ENCODE results near the gene EMB. TPM values are rescaled to one million over a fixed set of nuclear protein-coding genes. Genes with fewer than 3 reads are reported as not detected.
A peak's percentile ranks its signal among the peaks of the same experiment; 100 is the strongest.
"Not testable (repeated sequence)": the region's sequence is repeated elsewhere in the genome, so short reads cannot be mapped to it uniquely, and the experiment has no call there.

The EMB gene
- 29.5 and 31.1 TPM in 2 replicates for total RNA-seq
- long read RNA-seq, full-length matches to known transcripts = 33 of 47 reads
- long read RNA-seq, partial matches to known transcripts = 8 of 47 reads
- long read RNA-seq, other reads (novel, unspliced or antisense) = 6 of 47 reads

DNA sequence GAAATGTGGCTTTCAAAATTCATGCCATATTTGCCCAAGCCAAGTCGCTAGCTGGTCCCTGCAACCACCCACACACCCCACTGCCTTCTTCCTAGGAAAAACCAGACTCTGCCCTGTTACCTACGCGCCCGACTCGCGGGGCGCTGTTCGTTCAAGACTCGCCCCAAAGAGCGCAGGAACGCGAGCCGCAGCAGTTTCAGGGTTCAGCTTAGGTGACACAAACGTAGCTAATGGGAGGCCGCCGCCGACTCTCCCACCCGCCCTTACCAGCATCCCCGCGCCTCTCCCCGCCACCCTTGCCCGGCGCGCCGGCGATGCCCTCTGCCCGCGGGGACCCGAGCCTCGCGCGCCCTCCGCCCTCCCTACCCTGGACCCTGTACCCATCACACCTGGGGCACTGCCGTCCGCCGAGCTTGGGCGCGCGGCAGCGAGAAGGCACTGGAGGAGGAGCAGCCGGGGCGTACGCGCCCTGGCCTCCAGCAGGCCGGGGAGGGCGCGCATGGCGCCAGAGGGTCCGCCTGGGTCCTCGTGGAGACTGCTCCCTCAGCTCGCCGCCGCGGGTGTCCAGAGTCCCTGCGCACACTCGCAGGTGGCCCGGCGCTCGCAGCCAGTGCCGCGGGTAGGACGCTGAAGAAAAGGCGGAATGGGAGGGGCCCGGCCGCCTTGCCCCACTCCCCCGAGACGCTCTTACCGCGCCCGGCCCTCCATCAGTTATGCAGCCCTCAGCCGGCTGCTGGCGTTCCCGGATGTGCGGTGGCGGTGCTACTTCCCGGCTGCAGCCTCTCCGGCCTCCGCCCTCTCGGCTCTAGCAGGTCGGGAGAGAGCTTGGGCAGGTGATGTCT lies at the start of gene EMB:
Gene EMB, minus strand, starts transcription at position 638 of the 842 bp plus-strand sequence. Its CDS starts 137 bp downstream, at position 501.
- Mint-ChIP-seq H3K4me3 (ENCODE audit: low read depth) (peak within 1 kb of the TSS; percentile 79), H3K4me1 (ENCODE audit: low read depth) (peaks cover 9% of the 10 kb centered on the region), H3K36me3 (ENCODE audit: insufficient read depth) (no peaks in the 10 kb centered on the region), H3K9me3 (ENCODE audit: low read depth) (no peaks in the 10 kb centered on the region), H3K27ac (peak within 1 kb of the TSS; percentile 94), H3K27me3 (no peaks in the 10 kb centered on the region)
- TF ChIP-seq, protein P1, sequence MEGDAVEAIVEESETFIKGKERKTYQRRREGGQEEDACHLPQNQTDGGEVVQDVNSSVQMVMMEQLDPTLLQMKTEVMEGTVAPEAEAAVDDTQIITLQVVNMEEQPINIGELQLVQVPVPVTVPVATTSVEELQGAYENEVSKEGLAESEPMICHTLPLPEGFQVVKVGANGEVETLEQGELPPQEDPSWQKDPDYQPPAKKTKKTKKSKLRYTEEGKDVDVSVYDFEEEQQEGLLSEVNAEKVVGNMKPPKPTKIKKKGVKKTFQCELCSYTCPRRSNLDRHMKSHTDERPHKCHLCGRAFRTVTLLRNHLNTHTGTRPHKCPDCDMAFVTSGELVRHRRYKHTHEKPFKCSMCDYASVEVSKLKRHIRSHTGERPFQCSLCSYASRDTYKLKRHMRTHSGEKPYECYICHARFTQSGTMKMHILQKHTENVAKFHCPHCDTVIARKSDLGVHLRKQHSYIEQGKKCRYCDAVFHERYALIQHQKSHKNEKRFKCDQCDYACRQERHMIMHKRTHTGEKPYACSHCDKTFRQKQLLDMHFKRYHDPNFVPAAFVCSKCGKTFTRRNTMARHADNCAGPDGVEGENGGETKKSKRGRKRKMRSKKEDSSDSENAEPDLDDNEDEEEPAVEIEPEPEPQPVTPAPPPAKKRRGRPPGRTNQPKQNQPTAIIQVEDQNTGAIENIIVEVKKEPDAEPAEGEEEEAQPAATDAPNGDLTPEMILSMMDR (IDR thresholded peaks at IDR 0.05; ENCODE audit: unreplicated experiment) = peak; percentile 53
- DNase-seq (ENCODE audit: low spot score, unreplicated experiment) = peak; percentile 63

GRCh38 chr5:50489491-50489890 lies 48.4 kb upstream of the EMB start:
- not testable (repeated sequence) for H3K4me3 Mint-ChIP-seq (ENCODE audit: low read depth); H3K27ac Mint-ChIP-seq; DNase-seq (ENCODE audit: low spot score, unreplicated experiment); H3K4me1 Mint-ChIP-seq (ENCODE audit: low read depth); H3K27me3 Mint-ChIP-seq; H3K36me3 Mint-ChIP-seq (ENCODE audit: insufficient read depth)
- peaks cover 40% of the 10 kb centered on the region for H3K9me3 Mint-ChIP-seq (ENCODE audit: low read depth)

DNA sequence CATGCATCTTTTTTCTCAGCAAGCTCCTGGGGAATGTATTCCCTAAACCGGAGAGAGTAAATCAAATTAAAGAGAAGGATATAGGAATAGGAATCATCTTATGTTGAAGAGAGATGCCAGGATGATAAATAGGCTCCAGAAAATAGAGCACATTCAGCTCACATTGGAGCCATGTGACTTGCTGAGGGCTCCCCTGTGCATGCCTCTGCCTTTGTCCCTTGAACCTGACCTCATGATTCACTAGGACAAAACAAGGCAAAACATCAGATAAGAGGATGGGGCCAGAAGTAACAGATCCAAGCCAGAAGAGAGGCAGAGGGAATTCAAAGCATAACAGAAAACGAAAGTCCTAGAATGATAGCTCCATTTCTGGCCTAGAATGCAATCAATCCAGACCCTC lies 37.7 kb upstream of the EMB start:
- not testable (repeated sequence) for H3K27ac Mint-ChIP-seq; H3K4me1 Mint-ChIP-seq (ENCODE audit: low read depth); H3K36me3 Mint-ChIP-seq (ENCODE audit: insufficient read depth); H3K27me3 Mint-ChIP-seq; H3K4me3 Mint-ChIP-seq (ENCODE audit: low read depth); DNase-seq (ENCODE audit: low spot score, unreplicated experiment)
- peaks cover 11% of the 10 kb centered on the region for H3K9me3 Mint-ChIP-seq (ENCODE audit: low read depth)

DNA sequence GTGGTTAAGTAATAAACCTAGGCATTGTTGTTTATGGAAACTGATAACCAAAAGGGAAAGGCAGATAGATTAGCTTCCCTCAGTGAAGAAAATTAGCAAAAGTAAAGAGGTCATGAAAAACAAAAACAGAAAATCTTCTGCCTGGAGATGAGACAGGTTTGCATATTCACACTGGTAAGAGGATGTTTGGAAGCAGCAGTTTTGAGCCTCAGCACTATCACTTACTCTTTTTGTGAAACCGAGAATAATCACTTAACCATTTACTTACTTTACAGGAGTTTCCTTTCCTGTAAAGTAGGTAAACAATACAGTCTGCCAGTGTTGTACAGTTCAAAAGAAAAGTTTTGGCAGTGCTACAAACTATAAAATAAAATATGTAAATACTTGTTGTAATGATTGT lies 35.5 kb upstream of the EMB start:
- Mint-ChIP-seq H3K27me3 (no peaks in the 10 kb centered on the region), H3K27ac (no peak overlapping the region), H3K4me3 (ENCODE audit: low read depth) (no peak overlapping the region), H3K36me3 (ENCODE audit: insufficient read depth) (no peaks in the 10 kb centered on the region), H3K4me1 (ENCODE audit: low read depth) (no peaks in the 10 kb centered on the region), H3K9me3 (ENCODE audit: low read depth) (peaks cover 19% of the 10 kb centered on the region)
- TF ChIP-seq, protein P1 (IDR thresholded peaks at IDR 0.05; ENCODE audit: unreplicated experiment) = no peak
- no peak for DNase-seq (ENCODE audit: low spot score, unreplicated experiment)

- not testable (repeated sequence) for H3K4me1 Mint-ChIP-seq (ENCODE audit: low read depth); DNase-seq (ENCODE audit: low spot score, unreplicated experiment); H3K27ac Mint-ChIP-seq; H3K27me3 Mint-ChIP-seq; H3K4me3 Mint-ChIP-seq (ENCODE audit: low read depth); H3K36me3 Mint-ChIP-seq (ENCODE audit: insufficient read depth)
- H3K9me3 Mint-ChIP-seq (ENCODE audit: low read depth) = peaks cover 34% of the 10 kb centered on the region
These were observed 23.9 kb upstream of the EMB start for GRCh38 chr5:50465015-50465414.

GRCh38 chr5:50463726-50464125 lies 22.6 kb upstream of the EMB start:
- no peak overlapping the region for H3K4me3 Mint-ChIP-seq (ENCODE audit: low read depth)
- no peak for DNase-seq (ENCODE audit: low spot score, unreplicated experiment)
- H3K27me3 Mint-ChIP-seq = no peaks in the 10 kb centered on the region
- peaks cover 26% of the 10 kb centered on the region for H3K9me3 Mint-ChIP-seq (ENCODE audit: low read depth)
- H3K27ac Mint-ChIP-seq = no peak overlapping the region
- H3K4me1 Mint-ChIP-seq (ENCODE audit: low read depth) = no peaks in the 10 kb centered on the region
- no peaks in the 10 kb centered on the region for H3K36me3 Mint-ChIP-seq (ENCODE audit: insufficient read depth)
- TF ChIP-seq, protein P1 (IDR thresholded peaks at IDR 0.05; ENCODE audit: unreplicated experiment) = no peak

- no peaks in the 10 kb centered on the region for H3K27me3 Mint-ChIP-seq
- no peak overlapping the region for H3K4me3 Mint-ChIP-seq (ENCODE audit: low read depth)
- TF ChIP-seq, protein P1 (IDR thresholded peaks at IDR 0.05; ENCODE audit: unreplicated experiment) = no peak
- DNase-seq (ENCODE audit: low spot score, unreplicated experiment) = no peak
- no peaks in the 10 kb centered on the region for H3K4me1 Mint-ChIP-seq (ENCODE audit: low read depth)
- H3K27ac Mint-ChIP-seq = no peak overlapping the region
- H3K36me3 Mint-ChIP-seq (ENCODE audit: insufficient read depth) = no peaks in the 10 kb centered on the region
- H3K9me3 Mint-ChIP-seq (ENCODE audit: low read depth) = peaks cover 20% of the 10 kb centered on the region
These were observed 22.0 kb upstream of the EMB start for GRCh38 chr5:50463047-50463446.

GRCh38 chr5:50462579-50462978 lies 21.5 kb upstream of the EMB start:
- not testable (repeated sequence) for H3K27ac Mint-ChIP-seq; H3K36me3 Mint-ChIP-seq (ENCODE audit: insufficient read depth); H3K27me3 Mint-ChIP-seq; DNase-seq (ENCODE audit: low spot score, unreplicated experiment); H3K4me3 Mint-ChIP-seq (ENCODE audit: low read depth); H3K4me1 Mint-ChIP-seq (ENCODE audit: low read depth)
- peaks cover 20% of the 10 kb centered on the region for H3K9me3 Mint-ChIP-seq (ENCODE audit: low read depth)

- not testable (repeated sequence) for DNase-seq (ENCODE audit: low spot score, unreplicated experiment); H3K27me3 Mint-ChIP-seq; H3K4me3 Mint-ChIP-seq (ENCODE audit: low read depth); H3K36me3 Mint-ChIP-seq (ENCODE audit: insufficient read depth); H3K4me1 Mint-ChIP-seq (ENCODE audit: low read depth); H3K27ac Mint-ChIP-seq
- peaks cover 37% of the 10 kb centered on the region for H3K9me3 Mint-ChIP-seq (ENCODE audit: low read depth)
These were observed 17.3 kb upstream of the EMB start for GRCh38 chr5:50458372-50458771.

Measured in progenitor cell of endocrine pancreas (in vitro differentiated cells).